H9 (cell line): Measurements from ENCODE around the gene KRT36. TPM values are rescaled to one million over a fixed set of nuclear protein-coding genes. Genes with fewer than 3 reads are reported as not detected.

Experiments
- DNase-seq: peaks from one replicate; pipeline ENCODE4 v3.0.0-alpha.2; 2017
- H2AFZ ChIP-seq: one replicate; pipeline ENCODE4 v1.6.1; 2013; ENCODE audit warnings: mild to moderate bottlenecking, low read length, control low read depth, moderate library complexity
- H2AK5ac ChIP-seq: 2 replicates; pipeline ENCODE4 v1.6.1; 2013; ENCODE audit warnings: low read length, control low read depth, mixed read lengths; ENCODE audit not compliant: insufficient read length
- H2BK120ac ChIP-seq: one replicate; pipeline ENCODE4 v1.6.1; 2013; ENCODE audit warnings: low read depth, mild to moderate bottlenecking, low read length, control low read depth, inconsistent platforms; ENCODE audit not compliant: poor library complexity, severe bottlenecking
- H2BK12ac ChIP-seq: 2 replicates; pipeline ENCODE4 v1.6.1; 2013; ENCODE audit warnings: low read length, control low read depth, mixed read lengths, low read depth; ENCODE audit not compliant: insufficient read length
- H2BK15ac ChIP-seq: 2 replicates; pipeline ENCODE4 v1.6.1; 2013; ENCODE audit warnings: low read depth, low read length, control low read depth
- H2BK20ac ChIP-seq: one replicate; pipeline ENCODE4 v1.6.1; 2013; ENCODE audit warnings: low read depth, mild to moderate bottlenecking, low read length, control low read depth, inconsistent platforms; ENCODE audit not compliant: poor library complexity, severe bottlenecking
- H2BK5ac ChIP-seq: 2 replicates; pipeline ENCODE4 v1.6.1; 2013; ENCODE audit warnings: low read length, control low read depth, mixed read lengths; ENCODE audit not compliant: insufficient read length
- H3K14ac ChIP-seq: 2 replicates; pipeline ENCODE4 v1.6.1; 2013; ENCODE audit warnings: low read length, control low read depth; ENCODE audit not compliant: insufficient read depth
- H3K18ac ChIP-seq: 2 replicates; pipeline ENCODE4 v1.6.1; 2013; ENCODE audit warnings: low read depth, mild to moderate bottlenecking, mixed read lengths, low read length, control low read depth; ENCODE audit not compliant: insufficient read length
- H3K23ac ChIP-seq: 2 replicates; pipeline ENCODE4 v1.6.1; 2013; ENCODE audit warnings: low read length, control low read depth, mixed read lengths, low read depth; ENCODE audit not compliant: insufficient read length
- H3K23me2 ChIP-seq: 2 replicates; pipeline ENCODE4 v1.6.1; 2013; ENCODE audit warnings: low read depth, mild to moderate bottlenecking, mixed read lengths, low read length, control low read depth; ENCODE audit not compliant: insufficient read length, poor library complexity, severe bottlenecking
- H3K27ac ChIP-seq: 2 replicates; pipeline ENCODE4 v1.5.1; 2013; ENCODE audit warnings: low read length, control low read depth, mixed read lengths, low read depth; ENCODE audit not compliant: insufficient read length
- H3K27me3 ChIP-seq: 2 replicates; pipeline ENCODE4 v1.6.1; 2013; ENCODE audit warnings: low read length, control low read depth, inconsistent platforms; ENCODE audit not compliant: insufficient read depth
- H3K4ac ChIP-seq: 2 replicates; pipeline ENCODE4 v1.6.1; 2013; ENCODE audit warnings: low read depth, mild to moderate bottlenecking, control low read depth, inconsistent platforms, low read length, moderate library complexity
- H3K4me1 ChIP-seq: 2 replicates; pipeline ENCODE4 v1.6.1; 2013; ENCODE audit warnings: low read length, control low read depth, inconsistent platforms; ENCODE audit not compliant: insufficient read depth
- H3K4me2 ChIP-seq: 2 replicates; pipeline ENCODE4 v1.6.1; 2013; ENCODE audit warnings: low read length, control low read depth, mixed read lengths; ENCODE audit not compliant: insufficient read length, insufficient read depth
- H3K56ac ChIP-seq: 2 replicates; pipeline ENCODE4 v1.6.1; 2013; ENCODE audit warnings: low read depth, mild to moderate bottlenecking, mixed read lengths, low read length, control low read depth; ENCODE audit not compliant: insufficient read length
- H3K79me1 ChIP-seq: 2 replicates; pipeline ENCODE4 v1.6.1; 2013; ENCODE audit warnings: low read depth, mild to moderate bottlenecking, moderate library complexity, low read length, control low read depth, inconsistent platforms; ENCODE audit not compliant: insufficient read depth, poor library complexity, severe bottlenecking
- H3K79me2 ChIP-seq: 2 replicates; pipeline ENCODE4 v1.6.1; 2013; ENCODE audit warnings: low read length, control low read depth, inconsistent platforms; ENCODE audit not compliant: insufficient read depth
- H3K9ac ChIP-seq: 2 replicates; pipeline ENCODE4 v1.6.1; 2013; ENCODE audit warnings: low read length, control low read depth, mixed read lengths; ENCODE audit not compliant: insufficient read length; ENCODE audit errors: extremely low read depth
- H3K9me3 ChIP-seq: one replicate; pipeline ENCODE4 v1.6.1; 2013; ENCODE audit warnings: low read depth, low read length, inconsistent platforms; ENCODE audit not compliant: control insufficient read depth
- H3T11ph ChIP-seq: one replicate; pipeline ENCODE4 v1.6.1; 2013; ENCODE audit warnings: mild to moderate bottlenecking, low read length, control low read depth, inconsistent platforms
- H4K20me1 ChIP-seq: one replicate; pipeline ENCODE4 v1.6.1; 2013; ENCODE audit not compliant: control insufficient read depth, insufficient read length, insufficient read depth
- H4K5ac ChIP-seq: 2 replicates; pipeline ENCODE4 v1.6.1; 2013; ENCODE audit warnings: low read depth, mild to moderate bottlenecking, mixed read lengths, low read length, control low read depth; ENCODE audit not compliant: insufficient read length
- H4K8ac ChIP-seq: replicated peaks from 2 replicates; pipeline ENCODE4 v1.6.1; 2013; ENCODE audit warnings: low read length, control low read depth, mixed read lengths, low read depth; ENCODE audit not compliant: insufficient read length
- H4K91ac ChIP-seq: 2 replicates; pipeline ENCODE4 v1.6.1; 2013; ENCODE audit warnings: low read depth, mild to moderate bottlenecking, moderate library complexity, mixed read lengths, low read length, control low read depth; ENCODE audit not compliant: insufficient read length
- H3K27ac Mint-ChIP-seq, 3 experiments: 2 replicates in 2 of 3; 3 replicates in 1 of 3; pipeline ENCODE4 v1.8.0; 2020 to 2021; ENCODE audit warnings: mixed read lengths in 3 of 3, mild to moderate bottlenecking in 1 of 3, moderate library complexity in 1 of 3
- H3K27me3 Mint-ChIP-seq: 2 replicates; pipeline ENCODE4 v1.8.0; 2021; ENCODE audit warnings: low read depth, mild to moderate bottlenecking, moderate library complexity, mixed read lengths
- H3K36me3 Mint-ChIP-seq, 3 experiments: 2 replicates in 2 of 3; 3 replicates in 1 of 3; pipeline ENCODE4 v1.8.0; 2020 to 2021; ENCODE audit warnings: low read depth in 3 of 3, mixed read lengths in 3 of 3; ENCODE audit not compliant: insufficient read depth in 1 of 3
- H3K4me1 Mint-ChIP-seq, 2 experiments: 2 replicates each; pipeline ENCODE4 v1.8.0; 2020; ENCODE audit warnings: mixed read lengths in 2 of 2
- H3K4me3 Mint-ChIP-seq, 2 experiments: 2 replicates in 1 of 2; 3 replicates in 1 of 2; pipeline ENCODE4 v1.8.0; 2020 to 2021; ENCODE audit warnings: mild to moderate bottlenecking in 2 of 2, mixed read lengths in 2 of 2, moderate library complexity in 1 of 2
- H3K9me3 Mint-ChIP-seq, 2 experiments: 2 replicates in 1 of 2; 3 replicates in 1 of 2; pipeline ENCODE4 v1.8.0; 2020; ENCODE audit warnings: mild to moderate bottlenecking in 2 of 2, mixed read lengths in 2 of 2, moderate library complexity in 1 of 2
- WGBS: extraction: QIAGEN DNeasy Blood & Tissue Kit; methylation state at CpG from one replicate; pipeline ENCODE4 v1.1.7; 2013; ENCODE audit warnings: missing lambda C conversion rate, low lambda C conversion rate, mixed read lengths; ENCODE audit not compliant: insufficient read length; ENCODE audit errors: extremely low coverage; 5-methylcytosine and 5-hydroxymethylcytosine counted together
- total RNA-seq: library from RNA; stranded (reverse); gene quantifications from 2 replicates; pipeline ENCODE4 v1.2.1, GENCODE V29; 2021
- TF ChIP-seq, protein P1 (sequence below): fragments of 200-600 bp; sonication (generic); conservative IDR thresholded peaks from 3 replicates; pipeline ENCODE4 v1.8.0; 2021; ENCODE audit warnings: antibody characterized with exemption, mild to moderate bottlenecking

Gene KRT36
- total RNA-seq, 1 experiment from 2014 or later, result not detected

DNA sequence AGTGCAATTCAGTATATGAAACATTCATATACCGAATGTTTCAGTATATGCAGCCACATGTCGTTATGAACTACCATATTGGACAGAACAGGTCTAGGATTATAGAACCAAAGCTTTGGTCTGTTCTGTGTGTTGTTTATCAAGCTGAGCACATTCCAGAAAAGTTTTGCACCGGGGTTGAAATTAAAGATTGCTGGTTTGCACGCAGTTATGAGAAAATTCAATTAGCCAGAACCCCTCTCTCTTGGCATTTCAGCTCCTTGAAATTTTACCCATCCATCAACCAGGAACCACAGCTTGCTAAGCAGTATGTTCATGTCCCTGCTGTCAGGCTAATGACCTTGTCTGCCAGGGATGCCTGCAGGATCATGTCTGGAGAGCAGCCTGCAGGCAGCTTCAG lies 32.0 kb downstream of the KRT36 start:
- Histone ChIP-seq H2AK5ac (no peak overlapping the region), H3K23ac (no peak overlapping the region), H3K4ac (no peak overlapping the region), H2BK15ac (no peak overlapping the region), H3K9me3 (no peaks in the 10 kb centered on the region), H3K4me2 (no peak overlapping the region), H2BK120ac (no peak overlapping the region), H3K4me1 (no peaks in the 10 kb centered on the region), H3K14ac (no peak overlapping the region), H2BK5ac (no peak overlapping the region), H3T11ph (no peak overlapping the region), H4K20me1 (no peaks in the 10 kb centered on the region), H3K9ac (no peak overlapping the region), H3K79me2 (no peaks in the 10 kb centered on the region), H4K5ac (no peak overlapping the region), H3K79me1 (no peaks in the 10 kb centered on the region), H2BK12ac (no peak overlapping the region), H2BK20ac (no peak overlapping the region), H3K27me3 (no peaks in the 10 kb centered on the region), H3K27ac (no peak overlapping the region), H3K18ac (no peak overlapping the region), H4K91ac (no peak overlapping the region), H3K56ac (no peak overlapping the region), H3K23me2 (no peaks in the 10 kb centered on the region), H2AFZ (no peak overlapping the region), H4K8ac (no peak overlapping the region)
- Mint-ChIP-seq H3K27me3 (peaks cover 13% of the 10 kb centered on the region), H3K9me3 (no peaks in the 10 kb centered on the region), H3K4me1 (no peaks in the 10 kb centered on the region), H3K36me3 (no peaks in the 10 kb centered on the region), H3K27ac (no peak overlapping the region), H3K4me3 (no peak overlapping the region)
- TF ChIP-seq, protein P1, sequence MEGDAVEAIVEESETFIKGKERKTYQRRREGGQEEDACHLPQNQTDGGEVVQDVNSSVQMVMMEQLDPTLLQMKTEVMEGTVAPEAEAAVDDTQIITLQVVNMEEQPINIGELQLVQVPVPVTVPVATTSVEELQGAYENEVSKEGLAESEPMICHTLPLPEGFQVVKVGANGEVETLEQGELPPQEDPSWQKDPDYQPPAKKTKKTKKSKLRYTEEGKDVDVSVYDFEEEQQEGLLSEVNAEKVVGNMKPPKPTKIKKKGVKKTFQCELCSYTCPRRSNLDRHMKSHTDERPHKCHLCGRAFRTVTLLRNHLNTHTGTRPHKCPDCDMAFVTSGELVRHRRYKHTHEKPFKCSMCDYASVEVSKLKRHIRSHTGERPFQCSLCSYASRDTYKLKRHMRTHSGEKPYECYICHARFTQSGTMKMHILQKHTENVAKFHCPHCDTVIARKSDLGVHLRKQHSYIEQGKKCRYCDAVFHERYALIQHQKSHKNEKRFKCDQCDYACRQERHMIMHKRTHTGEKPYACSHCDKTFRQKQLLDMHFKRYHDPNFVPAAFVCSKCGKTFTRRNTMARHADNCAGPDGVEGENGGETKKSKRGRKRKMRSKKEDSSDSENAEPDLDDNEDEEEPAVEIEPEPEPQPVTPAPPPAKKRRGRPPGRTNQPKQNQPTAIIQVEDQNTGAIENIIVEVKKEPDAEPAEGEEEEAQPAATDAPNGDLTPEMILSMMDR, result no peak
- no CpG with 5 or more reads among the region's 4 CpGs for WGBS
- no peak for DNase-seq
